Right ventricle myocardium superior (tissue), 1 donor: ENCODE measurements around the gene ACP6. TPM values are rescaled to one million over a fixed set of nuclear protein-coding genes. Genes with fewer than 3 reads are reported as not detected.

Source experiments
- ATAC-seq: fragments of 200-7000 bp; cut with Tn5 transposase; one replicate; pipeline ENCODE4 v1.9.1; 2020; ENCODE audit warnings: mild to moderate bottlenecking; ENCODE audit not compliant: poor library complexity
- DNase-seq: peaks from one replicate; pipeline ENCODE4 v3.0.0-alpha.2; 2020
- intact Hi-C: fragments of 100-400 bp; cut with DNase I; formaldehyde crosslinking; loops from one replicate; pipeline ENCODE4 v1.11.2; 2022
- total RNA-seq: library from RNA; stranded (reverse); fragmentation: NEBNext Ultra II Directional; extraction: Animal tissue kit (Norgen Biotek cat#: 25700); gene quantifications from one replicate; pipeline ENCODE4 v1.2.1, GENCODE V29; 2021
- donor health status: DM: no; HTN: yes; CAD: no; lungs with severe emphysema.

Gene ACP6
- total RNA-seq, 1 donor from 2014 or later = 9.1 TPM

DNA sequence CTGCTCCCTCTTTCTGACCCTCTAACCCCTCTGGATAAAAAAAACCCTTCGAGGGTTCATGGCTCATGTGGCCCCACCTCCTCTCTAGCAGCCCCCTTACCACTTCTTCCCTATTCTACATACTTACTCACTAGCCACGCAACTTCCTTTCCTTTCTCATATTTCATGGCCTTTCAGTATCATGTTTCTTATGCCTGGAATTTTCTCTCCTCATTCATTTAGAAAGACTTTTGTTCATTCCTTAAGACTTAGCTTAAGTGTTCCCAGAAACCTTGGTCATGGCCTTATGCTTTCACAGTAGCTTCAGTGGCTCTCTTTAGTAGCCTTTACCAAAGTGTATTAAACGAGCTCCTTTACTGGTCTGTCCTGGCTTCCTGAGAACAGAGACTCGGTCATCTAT, 6.1 kb downstream of the ACP6 start:
- intact Hi-C loops = no loop called here
- DNase-seq (no peak), ATAC-seq (no peak)

DNA sequence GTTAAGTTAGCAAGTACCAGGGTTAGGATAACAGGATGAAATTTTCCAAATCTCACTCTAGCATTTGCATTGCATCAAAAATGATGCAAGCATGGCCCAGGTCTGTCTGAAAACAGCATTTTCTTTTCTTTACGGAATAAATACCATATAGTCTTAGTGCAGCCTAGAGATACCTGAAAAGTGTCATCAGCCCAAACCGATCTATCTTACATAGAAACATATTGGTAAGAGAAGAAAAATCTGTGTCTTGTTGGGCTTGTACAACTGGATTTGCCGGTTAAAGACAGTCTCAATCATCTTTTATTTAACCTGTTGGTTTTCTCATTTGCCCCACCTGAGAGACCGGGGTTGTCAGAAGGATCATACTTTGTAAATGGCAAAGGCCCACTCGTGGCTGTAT, 15.8 kb downstream of the ACP6 start:
- no peak for ATAC-seq
- intact Hi-C loops = no loop called here
- no peak for DNase-seq

DNA sequence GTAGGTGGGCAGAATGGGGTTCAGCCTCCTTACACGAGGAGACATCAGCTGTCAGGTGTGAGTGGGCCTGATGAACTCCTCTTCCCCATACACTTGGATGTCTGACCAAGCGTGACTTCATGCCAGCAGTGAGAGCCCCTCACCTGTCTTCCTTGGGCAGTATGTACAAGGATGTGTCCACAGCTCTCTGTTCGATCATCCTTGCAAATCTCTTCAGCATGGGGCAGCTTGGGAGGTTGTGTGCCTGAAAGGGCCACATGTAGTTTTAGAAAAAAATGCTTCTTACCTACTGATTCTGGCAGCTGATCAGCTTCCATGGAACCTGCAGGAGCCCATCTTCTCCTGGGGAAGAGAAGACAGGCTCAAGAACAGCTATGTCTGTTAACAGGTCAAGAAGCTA, 18.0 kb downstream of the ACP6 start:
- DNase-seq (no peak), ATAC-seq (no peak)
- intact Hi-C loops = no loop called here

DNA sequence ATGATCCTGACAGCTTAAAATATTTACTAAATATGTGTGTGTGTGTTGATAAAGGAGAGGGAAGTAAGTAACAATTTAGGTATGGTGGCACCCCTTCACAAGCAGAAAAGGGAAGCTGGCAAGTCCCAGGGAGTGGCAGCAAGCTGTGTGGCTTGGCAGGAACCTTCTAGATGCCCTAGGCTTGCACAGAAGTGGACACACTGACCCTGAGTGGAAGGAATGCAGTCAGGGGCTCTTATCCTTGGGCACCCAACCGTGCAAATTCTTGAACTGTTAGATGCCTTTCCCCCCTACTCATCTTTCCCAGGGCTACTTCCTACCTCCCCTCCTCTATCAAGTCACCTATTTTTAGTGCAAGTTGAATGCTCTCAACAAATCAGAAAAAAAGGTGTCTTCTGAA, 18.9 kb downstream of the ACP6 start:
- DNase-seq (no peak), ATAC-seq (no peak)
- intact Hi-C loops = no loop called here

DNA sequence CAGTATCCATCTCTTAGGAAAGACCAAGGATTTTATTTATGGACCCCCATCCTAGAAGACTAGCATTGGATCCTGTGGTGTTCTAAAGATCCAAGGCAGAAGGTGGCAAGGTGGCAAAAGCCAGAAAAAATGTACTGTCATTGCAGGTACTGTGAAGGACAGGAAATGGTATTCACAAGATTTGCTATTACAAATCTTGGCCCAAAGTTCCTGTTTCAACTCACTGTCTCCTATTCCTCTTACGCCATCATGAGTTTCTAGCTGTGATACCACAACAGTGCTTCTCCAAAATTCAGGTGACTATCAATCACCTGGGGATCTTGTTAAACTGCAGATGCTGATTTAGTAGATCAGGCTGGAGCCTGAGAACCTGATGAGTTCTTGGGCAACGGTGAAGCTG, 21.4 kb downstream of the ACP6 start:
- intact Hi-C loops = loop anchor here (10.0 kb wide), 2 partner anchors 246 to 374 kb away; no protein-coding TSS in a partner anchor
- DNase-seq (no peak), ATAC-seq (no peak)

DNA sequence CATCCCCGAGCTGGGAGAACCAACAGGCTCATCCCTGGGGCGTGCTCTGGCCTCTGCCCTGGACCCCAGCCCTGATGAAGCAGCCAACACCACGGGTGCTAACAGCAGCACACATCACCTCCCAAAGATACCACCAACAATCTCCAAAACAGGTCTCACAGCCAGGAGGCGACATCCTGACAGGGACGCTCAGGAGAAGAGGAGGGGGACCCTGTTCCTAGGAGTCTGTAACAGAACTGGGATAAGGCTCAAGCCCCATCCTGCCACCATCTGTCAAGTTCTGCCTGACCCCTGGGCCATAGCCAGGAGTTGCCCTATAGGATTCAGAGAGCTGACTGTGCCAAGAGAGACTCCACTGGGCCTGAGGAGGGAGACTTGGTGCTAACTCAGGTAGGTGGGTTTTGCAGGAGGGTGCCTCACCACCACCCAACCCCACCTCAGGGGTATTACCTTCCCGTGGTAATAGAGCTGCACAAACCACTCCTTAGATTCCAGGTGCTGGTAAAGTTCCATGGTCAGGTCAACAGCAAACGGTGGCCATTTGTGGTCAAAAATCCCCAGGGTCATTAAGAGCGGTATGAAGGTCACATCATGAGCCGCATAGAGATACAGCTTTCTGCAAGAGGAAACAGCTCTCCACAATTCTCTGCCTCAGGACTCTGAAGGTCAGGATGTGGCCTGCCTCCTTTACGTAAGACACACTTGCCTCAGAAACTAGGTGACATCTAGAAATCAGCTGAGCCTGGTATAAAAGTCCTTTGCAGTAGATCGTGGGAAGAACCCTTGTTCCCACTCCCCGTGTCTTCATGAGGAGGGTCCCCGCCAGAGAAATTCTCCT, 22.3 kb downstream of the ACP6 start:
- DNase-seq = no peak
- ATAC-seq = no peak
- intact Hi-C loops = loop anchor here (10.0 kb wide), 2 partner anchors 247 to 373 kb away; no protein-coding TSS in a partner anchor

DNA sequence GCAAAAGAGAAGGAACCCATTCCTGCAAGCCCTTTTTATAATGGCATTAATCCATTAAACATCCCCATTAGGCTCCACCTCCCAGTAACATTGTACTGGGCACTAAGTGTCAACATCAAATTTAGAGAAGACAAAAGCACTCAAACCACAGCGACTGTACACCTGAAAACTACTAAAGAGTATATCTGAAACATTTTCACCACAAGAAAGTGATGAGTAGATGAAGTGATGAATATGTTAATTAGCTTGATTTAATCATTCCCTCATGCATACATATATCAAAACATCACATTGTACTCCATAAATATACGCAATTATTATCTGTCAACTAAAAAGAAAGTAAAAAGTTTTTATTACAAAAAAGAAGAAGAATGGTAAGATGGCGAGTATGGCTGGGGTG, 26.4 kb downstream of the ACP6 start:
- no peak for ATAC-seq
- intact Hi-C loops = loop anchor here (5.0 to 10.0 kb wide), 3 partner anchors 147 to 369 kb away; no protein-coding TSS in a partner anchor

DNA sequence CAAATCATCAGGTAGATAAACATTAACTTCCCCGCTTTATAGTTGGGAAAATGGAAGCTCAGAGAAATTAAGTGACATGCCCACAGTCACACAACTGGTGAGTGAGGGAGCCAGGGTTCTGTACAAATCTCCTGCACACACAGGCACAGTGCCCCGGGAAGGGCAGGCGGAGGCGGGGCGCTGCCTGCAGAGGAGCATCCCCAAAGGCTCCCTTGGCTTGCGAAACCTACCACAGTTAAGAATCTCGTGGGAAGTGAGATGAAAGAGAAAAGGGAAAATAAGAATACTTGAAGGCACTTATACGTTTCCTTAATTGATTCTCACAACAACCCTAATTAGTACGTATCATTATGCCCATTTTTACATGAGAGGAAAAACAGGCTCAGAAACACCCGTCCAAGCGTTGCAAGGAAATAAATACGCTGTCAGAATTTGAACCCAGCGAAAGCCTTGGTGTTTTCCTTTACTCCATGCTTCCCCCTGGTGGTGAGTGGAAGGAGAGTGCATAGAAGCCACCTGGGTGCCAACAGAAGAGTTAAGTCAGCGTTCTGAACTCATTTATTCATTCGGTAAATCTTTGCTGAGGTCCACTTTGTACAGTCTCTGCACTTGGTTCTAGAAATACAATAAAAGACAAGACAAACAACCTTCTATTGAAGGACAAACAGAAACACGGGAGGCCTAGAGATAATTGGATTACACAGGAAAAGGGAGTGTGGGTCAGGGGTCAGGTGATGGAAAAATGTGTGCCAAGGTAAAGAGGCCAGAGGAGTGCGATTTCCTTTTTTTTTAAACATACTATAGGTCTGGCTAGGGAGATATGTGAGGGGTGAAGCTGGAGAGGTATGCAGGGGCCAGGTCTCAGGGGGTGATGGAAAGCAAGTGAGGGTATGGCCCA, 28.4 kb downstream of the ACP6 start:
- DNase-seq (no peak), ATAC-seq (peak; percentile 77)
- intact Hi-C loops = loop anchor here (5.0 to 10.0 kb wide), 3 partner anchors 145 to 367 kb away; no protein-coding TSS in a partner anchor

More for the DNA sequence above, 26.4 kb downstream of the ACP6 start:
- DNase-seq = no peak

DNA sequence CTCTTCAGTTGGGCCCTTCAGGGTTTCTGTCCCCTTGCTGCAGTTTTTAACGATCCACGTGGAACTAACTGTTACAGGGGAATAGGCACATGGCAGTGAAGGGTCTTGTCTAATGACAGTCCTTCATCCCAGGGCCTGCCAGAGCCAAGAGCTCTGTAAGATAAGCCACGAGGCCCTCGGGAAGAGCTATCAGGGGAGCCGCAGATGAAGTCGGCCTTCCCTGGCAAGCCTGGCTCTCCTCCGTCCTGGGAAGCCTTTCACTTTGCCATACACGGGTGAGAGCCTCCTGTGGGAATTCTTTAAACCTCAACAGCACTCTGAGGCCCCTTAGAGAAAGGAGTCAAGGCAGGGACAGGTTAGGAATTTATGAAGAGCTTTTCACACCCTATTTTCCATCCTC, 29.0 kb downstream of the ACP6 start:
- DNase-seq = no peak
- intact Hi-C loops = loop anchor here (5.0 to 10.0 kb wide), 3 partner anchors 144 to 366 kb away; no protein-coding TSS in a partner anchor
- peak; percentile 39 for ATAC-seq

DNA sequence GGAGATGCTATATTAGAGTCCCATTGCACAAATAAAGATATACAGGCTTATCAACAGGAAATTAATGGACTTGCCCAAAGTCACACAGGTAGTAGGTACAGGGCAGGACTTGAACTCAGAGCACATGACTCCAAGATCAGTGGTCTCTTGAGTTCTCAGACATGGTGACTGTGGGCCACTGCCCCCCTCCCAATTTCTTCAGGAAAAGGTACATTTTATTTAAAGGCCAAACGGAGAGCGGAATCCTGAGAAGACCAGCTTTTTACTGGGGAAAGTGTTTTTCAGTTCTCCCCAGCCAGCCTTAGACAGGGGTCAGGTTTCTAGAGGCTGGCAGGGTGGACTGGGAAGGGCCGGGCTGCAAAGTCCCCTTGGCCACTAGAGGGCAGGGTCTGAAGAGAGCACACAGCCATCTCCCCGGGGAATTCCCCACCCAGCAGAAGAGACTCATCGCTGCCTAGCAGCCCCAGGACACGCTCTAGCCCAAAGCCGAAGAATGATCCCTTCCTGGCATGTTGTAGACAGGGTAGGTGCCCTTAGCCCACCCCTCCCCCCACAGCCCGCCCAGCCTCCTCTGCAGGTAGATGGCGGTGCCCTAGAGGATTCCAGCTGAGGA, 29.7 kb downstream of the ACP6 start:
- intact Hi-C loops = loop anchor here (5.0 to 10.0 kb wide), 3 partner anchors 143 to 366 kb away; no protein-coding TSS in a partner anchor
- ATAC-seq = peak; percentile 96

DNA sequence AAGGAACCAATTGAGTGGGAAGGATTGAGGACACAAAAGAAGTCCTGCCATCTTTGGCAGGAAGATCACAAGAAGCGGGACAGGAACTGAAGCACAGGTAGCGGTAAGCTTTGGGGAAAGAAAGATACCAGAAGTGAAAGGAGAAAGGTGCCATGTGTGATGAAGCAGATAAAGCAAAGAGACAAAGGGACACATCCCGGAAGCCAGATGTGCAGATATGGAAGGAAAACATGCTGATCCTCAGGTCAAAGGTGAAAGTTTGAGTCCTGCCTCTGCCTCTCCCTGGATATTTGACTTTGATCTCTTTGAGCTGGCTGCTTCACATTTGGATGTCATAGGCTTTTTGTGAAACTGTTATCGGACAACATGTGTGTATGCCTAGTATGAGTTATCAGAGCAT, 34.0 kb downstream of the ACP6 start:
- intact Hi-C loops = no loop called here
- DNase-seq (no peak), ATAC-seq (no peak)

More for the DNA sequence above, 29.7 kb downstream of the ACP6 start:
- peak; percentile 69 for DNase-seq

DNA sequence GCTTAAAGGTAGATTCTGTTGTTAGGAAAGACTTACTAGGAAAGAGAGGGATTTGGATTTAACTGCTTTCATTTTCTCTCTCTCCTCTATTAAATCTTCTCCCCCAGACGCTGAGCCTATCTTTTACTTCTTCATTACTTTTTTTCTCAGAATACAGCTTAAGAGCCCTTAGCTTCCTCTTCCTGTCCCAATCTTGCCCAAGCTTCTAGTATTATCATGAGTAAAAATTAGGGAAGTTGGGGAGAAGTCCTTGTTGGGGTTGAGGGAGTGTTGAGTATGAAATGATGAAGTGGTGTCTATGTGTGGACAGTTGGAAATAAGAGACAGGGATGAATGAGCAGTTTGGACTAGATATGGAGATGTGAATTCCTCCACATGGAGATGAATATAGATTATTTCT, 35.0 kb downstream of the ACP6 start:
- intact Hi-C loops = no loop called here
- DNase-seq (no peak), ATAC-seq (peak; percentile 57)

DNA sequence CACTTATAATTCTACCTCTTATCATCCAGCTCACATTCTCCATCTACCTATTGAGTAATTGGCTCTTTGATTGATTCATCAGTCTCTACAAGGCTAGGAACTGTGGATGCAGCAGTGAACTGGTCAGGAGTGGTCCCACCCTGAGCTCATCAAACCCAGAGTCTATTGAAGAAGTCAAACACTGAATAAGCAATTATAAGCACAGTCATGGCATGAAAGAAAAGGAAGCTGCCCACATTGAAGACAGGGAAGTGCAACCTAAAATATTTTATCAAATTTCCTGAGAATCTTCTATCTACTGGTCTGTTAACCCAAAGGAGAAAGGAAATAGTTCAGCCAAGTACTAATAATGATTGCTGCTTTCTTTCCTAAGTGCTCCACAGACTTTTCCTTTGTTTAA, 35.7 kb downstream of the ACP6 start:
- DNase-seq = no peak
- intact Hi-C loops = no loop called here

DNA sequence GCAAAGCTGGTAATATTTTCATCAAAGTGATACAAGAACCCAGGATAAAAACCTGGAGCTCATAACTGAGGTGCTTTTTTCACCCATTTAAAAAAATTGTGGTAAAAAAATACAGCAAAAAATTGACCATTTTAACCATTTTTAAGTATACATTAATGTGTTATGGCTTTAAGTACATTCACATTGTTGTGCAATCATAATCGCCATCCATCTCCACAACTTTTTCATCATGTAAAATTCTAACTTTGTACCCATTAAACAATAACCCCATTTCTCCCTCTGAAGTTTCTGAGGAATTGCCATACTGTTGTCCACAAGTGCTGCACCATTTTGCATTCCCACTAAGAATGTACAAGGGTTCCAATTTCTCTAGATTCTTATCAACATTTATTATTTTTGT, 36.6 kb downstream of the ACP6 start:
- no peak for DNase-seq
- ATAC-seq = no peak
- intact Hi-C loops = no loop called here

More for the DNA sequence above, 35.7 kb downstream of the ACP6 start:
- ATAC-seq = peak; percentile 22

DNA sequence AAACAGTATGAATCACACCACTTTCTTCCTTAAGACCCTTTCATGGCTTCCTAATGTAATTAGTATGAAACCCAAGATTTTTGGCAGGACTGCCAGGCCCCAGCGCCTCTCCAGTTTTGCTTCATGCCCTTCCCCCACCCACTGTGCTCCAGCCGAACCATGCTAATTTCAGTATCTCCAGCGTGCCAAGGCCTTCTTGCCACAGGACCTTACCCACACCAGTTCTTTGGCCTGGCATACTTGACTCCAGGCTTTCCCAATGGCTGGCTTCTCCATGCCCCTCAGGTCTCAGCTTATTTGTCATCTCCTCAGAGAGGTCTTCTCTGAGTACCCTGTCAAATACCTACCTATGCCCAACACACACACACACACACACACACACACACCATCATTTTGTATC, 38.5 kb downstream of the ACP6 start:
- ATAC-seq (no peak), DNase-seq (no peak)
- intact Hi-C loops = no loop called here

DNA sequence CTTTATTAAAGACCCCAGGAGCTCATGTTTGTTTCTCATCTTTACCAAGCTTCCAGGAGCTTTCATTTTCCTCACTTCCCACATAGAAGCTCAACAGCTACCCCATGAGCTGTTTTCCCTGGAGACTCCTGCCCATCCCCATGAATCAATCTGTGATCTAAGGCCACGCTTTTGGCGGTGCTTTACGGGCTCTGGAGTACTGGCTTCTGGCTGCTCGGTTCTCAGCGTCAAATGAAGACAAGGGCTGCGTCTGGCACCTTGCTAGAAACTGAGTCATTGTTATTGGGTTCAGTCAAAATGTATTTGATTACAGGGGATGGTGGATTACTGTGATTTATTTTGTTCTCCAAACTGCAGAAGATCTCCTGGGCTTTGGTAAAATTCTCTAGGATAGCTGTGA, 39.9 kb downstream of the ACP6 start:
- intact Hi-C loops = no loop called here
- DNase-seq (no peak), ATAC-seq (no peak)

DNA sequence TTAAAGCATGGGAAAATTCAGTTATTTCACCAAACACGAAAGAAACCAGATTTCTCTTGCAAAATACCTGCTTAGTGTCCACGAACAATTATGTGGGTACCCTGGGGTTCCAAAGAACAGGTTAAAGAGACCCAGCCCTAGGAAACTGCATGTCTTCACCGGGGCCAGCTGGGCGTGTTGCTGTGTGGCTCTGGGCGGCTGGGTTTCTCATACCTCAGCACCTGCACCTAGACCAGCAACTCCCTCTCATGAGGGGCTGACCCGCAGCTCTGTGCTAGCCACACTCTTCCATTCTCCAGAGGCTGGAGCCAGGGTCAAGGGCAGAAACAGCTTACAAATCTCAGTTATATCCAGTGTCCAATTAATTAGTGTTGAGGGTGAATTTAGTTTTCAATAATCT, 40.3 kb downstream of the ACP6 start:
- intact Hi-C loops = no loop called here
- no peak for ATAC-seq
- DNase-seq = no peak

DNA sequence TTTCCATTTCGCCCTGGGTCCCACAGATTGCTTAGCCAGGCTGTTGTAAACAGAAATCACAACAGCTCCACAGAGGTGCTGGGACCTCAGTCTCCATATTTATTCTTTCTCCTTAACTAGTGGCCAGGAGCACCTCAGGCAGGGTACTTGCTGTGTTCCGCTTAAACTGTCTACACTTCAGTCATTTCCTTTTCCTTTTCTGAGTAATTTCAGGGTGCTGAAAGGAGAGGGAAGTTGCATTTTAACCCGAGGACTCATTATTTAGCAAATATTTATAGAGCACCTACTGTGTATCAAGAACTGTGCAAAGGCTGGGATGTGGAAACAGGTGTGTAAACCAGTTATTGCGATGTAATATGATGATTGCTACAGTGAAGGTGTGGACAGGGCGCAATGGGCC, 41.9 kb downstream of the ACP6 start:
- ATAC-seq = no peak
- intact Hi-C loops = no loop called here
- DNase-seq = no peak
